ENCODE results near the gene NT5DC2. TPM values are rescaled to one million over a fixed set of nuclear protein-coding genes. Genes with fewer than 3 reads are reported as not detected.
A peak's percentile ranks its signal among the peaks of the same experiment; 100 is the strongest.

NT5DC2 gene
- total and polyA plus RNA-seq, 7 donors: 6.8 to 13.7 (median 10.3) TPM

- peaks cover 5 to 93% of the 10 kb centered on the region in 2 donors for H3K36me3 ChIP-seq (ENCODE audit: insufficient read depth in 1 of 2, low read depth in 1 of 2)
- no peaks in the 10 kb centered on the region for H3K9me3 ChIP-seq
- intact Hi-C loops (cut with DNase I): no loop called here
- H3K27ac ChIP-seq: no peak overlapping the region
- peaks cover 7% of the 10 kb centered on the region for H3K4me1 ChIP-seq
- TF ChIP-seq CTCF (IDR thresholded peaks at IDR 0.05): no peak
- no peak overlapping the region for H3K4me3 ChIP-seq
- H3K27me3 ChIP-seq (ENCODE audit: insufficient read depth in 3 of 3, low read length in 2 of 3): no peaks in the 10 kb centered on the region
- no peak for ATAC-seq
- DNase-seq: no peak
These were observed 17.5 kb upstream of the NT5DC2 start for GRCh38 chr3:52551118-52551517.

- WGBS, 3 donors: 55 to 86% (median 65%) methylated on average over 2 of the region's 2 CpGs
- H3K27ac ChIP-seq: no peak overlapping the region
- no peak overlapping the region for H3K4me3 ChIP-seq
- H3K4me1 ChIP-seq: peaks cover 18% of the 10 kb centered on the region
- peaks cover 5 to 85% of the 10 kb centered on the region in 2 donors for H3K36me3 ChIP-seq (ENCODE audit: insufficient read depth in 1 of 2, low read depth in 1 of 2)
- intact Hi-C loops (cut with DNase I): no loop called here
- H3K27me3 ChIP-seq (ENCODE audit: insufficient read depth in 3 of 3, low read length in 2 of 3): no peaks in the 10 kb centered on the region
- ATAC-seq (no peak), DNase-seq (no peak)
- no peak for TF ChIP-seq CTCF (IDR thresholded peaks at IDR 0.05)
- H3K9me3 ChIP-seq: no peaks in the 10 kb centered on the region
These were observed 13.5 kb upstream of the NT5DC2 start for GRCh38 chr3:52547143-52547542.

DNA sequence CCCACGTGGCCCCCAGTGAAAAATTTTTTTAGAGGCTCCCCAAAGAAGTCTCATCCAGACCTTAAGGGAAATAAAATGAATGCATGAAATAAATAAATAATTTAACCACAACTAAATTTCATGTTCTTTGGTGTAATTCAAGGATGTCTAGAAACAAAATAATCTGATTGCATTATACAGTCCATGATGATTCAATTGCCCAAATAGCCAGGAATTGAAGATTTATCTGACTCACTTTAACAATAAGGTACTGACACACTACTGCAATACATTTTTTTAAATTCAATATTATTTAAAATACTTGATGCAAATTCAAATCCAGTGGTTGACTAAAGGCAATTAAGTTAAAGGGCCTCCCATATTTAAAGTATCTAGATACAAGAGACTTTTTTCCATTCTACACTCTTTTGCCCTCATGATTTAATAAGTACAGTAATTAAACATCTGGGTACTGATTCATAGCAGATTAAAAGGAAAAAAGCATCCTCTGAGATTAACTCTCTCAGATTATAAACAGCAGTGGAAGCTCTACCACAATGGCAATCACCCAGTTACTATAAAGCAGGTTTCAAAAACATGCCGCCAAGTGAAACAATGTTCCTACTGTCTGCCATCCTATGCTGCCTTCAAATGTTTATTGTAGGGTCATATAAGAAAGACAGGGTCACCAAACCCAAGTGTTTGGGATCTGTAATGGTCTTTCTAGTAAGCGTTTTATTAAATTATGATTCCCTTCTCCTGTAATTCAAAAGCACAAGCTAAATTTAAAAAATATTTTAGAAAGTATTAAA, 12.6 kb upstream of the NT5DC2 start:
- H3K27ac ChIP-seq: no peak overlapping the region
- 70 to 83% (median 78%) methylated on average over 3 of the region's 3 CpGs for WGBS, 3 donors
- DNase-seq (no peak), ATAC-seq (no peak)
- H3K9me3 ChIP-seq: no peaks in the 10 kb centered on the region
- no peak for TF ChIP-seq CTCF (IDR thresholded peaks at IDR 0.05)
- peaks cover 5 to 82% of the 10 kb centered on the region in 2 donors for H3K36me3 ChIP-seq (ENCODE audit: insufficient read depth in 1 of 2, low read depth in 1 of 2)
- H3K4me1 ChIP-seq: peaks cover 18% of the 10 kb centered on the region
- H3K27me3 ChIP-seq (ENCODE audit: insufficient read depth in 3 of 3, low read length in 2 of 3): no peaks in the 10 kb centered on the region
- intact Hi-C loops (cut with DNase I): no loop called here
- no peak overlapping the region for H3K4me3 ChIP-seq

DNA sequence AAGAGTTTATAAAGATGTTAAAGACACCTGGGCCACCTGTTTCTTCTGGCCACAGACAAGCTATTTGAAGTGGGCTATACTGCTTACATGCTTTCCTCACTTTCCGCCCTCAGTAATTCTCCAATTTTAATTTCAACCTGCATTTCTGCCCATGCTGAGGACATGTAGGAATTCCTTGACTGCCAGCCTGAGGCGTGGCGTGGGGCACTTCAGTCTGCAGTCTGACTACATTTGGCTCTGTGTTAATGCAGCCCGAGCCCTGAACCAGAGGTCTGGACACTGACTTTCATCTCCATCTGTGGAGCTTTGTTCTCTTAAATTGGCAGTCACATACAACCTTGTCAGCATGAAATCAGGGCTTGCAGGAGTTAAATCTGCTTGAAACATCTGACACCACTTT, 11.3 kb upstream of the NT5DC2 start:
- Histone ChIP-seq H3K27ac (peak overlapping the region; percentile 21), H3K9me3 (no peaks in the 10 kb centered on the region), H3K27me3 (ENCODE audit: insufficient read depth in 3 of 3, low read length in 2 of 3) (no peaks in the 10 kb centered on the region), H3K36me3 (ENCODE audit: insufficient read depth in 1 of 2, low read depth in 1 of 2) (peaks cover 5 to 78% of the 10 kb centered on the region in 2 donors), H3K4me3 (no peak overlapping the region), H3K4me1 (peaks cover 16% of the 10 kb centered on the region)
- peak in 3 of 4 donors; percentile 20 to 34 (median 28) for ATAC-seq
- no peak for TF ChIP-seq CTCF (IDR thresholded peaks at IDR 0.05)
- intact Hi-C loops (cut with DNase I): no loop called here
- WGBS, 3 donors: 42 to 63% (median 52%) methylated on average over 4 of the region's 4 CpGs
- DNase-seq: no peak

DNA sequence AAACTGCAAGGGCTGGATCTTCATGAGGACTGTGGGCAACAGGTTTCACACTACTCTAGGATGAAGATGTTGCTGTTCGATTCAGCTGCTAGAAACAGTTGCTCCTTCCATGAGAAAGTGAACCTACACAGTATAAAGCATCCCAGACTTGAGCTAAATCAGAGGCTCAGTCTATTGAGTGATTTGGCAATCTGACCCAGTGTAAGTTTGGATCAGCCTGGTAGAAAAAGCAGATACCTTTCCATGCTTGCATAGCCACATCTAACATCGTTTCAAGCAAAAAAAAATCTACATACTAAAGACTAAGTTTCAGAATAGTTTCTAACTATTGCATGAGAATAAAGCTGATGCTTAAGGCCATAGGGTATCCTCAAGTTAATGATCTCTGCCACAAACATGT, 7.4 kb upstream of the NT5DC2 start:
- Histone ChIP-seq H3K36me3 (ENCODE audit: insufficient read depth in 1 of 2, low read depth in 1 of 2) (peaks cover 0 to 40% of the 10 kb centered on the region in 2 donors), H3K27me3 (ENCODE audit: insufficient read depth in 3 of 3, low read length in 2 of 3) (no peaks in the 10 kb centered on the region), H3K27ac (no peak overlapping the region), H3K4me1 (peaks cover 38% of the 10 kb centered on the region), H3K9me3 (no peaks in the 10 kb centered on the region), H3K4me3 (no peak overlapping the region)
- intact Hi-C loops (cut with DNase I): no loop called here
- no peak for TF ChIP-seq CTCF (IDR thresholded peaks at IDR 0.05)
- no peak for ATAC-seq
- no peak for DNase-seq
- WGBS, 3 donors: 65 to 78% (median 66%) methylated on average over 2 of the region's 2 CpGs
